Activated naive CD8-positive, alpha-beta T cell treated with anti-CD3 and anti-CD28 coated beads, Interleukin-2, amount 10 ng/mL, durations not matched to agents 7 days and 5 days (primary cell): ENCODE results near the gene ACOT9. TPM values are rescaled to one million over a fixed set of nuclear protein-coding genes. Genes with fewer than 3 reads are reported as not detected.
"Not testable (repeated sequence)": the region's sequence is repeated elsewhere in the genome, so short reads cannot be mapped to it uniquely, and the experiment has no call there.

Experiments
- ATAC-seq: fragments of 150-1000 bp; cut with Tn5 transposase; one replicate; pipeline ENCODE4 v1.10.0; 2021; ENCODE audit warnings: low read depth, moderate library complexity
- POLR2A ChIA-PET: fragments of 350-600 bp; sonication (Branson Sonifier 250); formaldehyde crosslinking; loops from one replicate; lab custom pipeline; 2021; ENCODE audit warnings: antibody characterized with exemption; lab: Charles Lee
- DNase-seq: peaks from one replicate; pipeline ENCODE4 v3.0.0; 2021
- H3K27ac Mint-ChIP-seq: one replicate; pipeline ENCODE4 v1.8.0; 2022; ENCODE audit warnings: mild to moderate bottlenecking, mixed read lengths
- H3K27me3 Mint-ChIP-seq: one replicate; pipeline ENCODE4 v1.8.0; 2022; ENCODE audit warnings: mild to moderate bottlenecking, moderate library complexity, mixed read lengths
- H3K36me3 Mint-ChIP-seq: one replicate; pipeline ENCODE4 v1.8.0; 2021; ENCODE audit warnings: mild to moderate bottlenecking, mixed read lengths
- H3K4me1 Mint-ChIP-seq: one replicate; pipeline ENCODE4 v1.8.0; 2021; ENCODE audit warnings: mixed read lengths
- H3K4me3 Mint-ChIP-seq: one replicate; pipeline ENCODE4 v1.8.0; 2022; ENCODE audit warnings: mild to moderate bottlenecking, moderate library complexity, mixed read lengths
- H3K9me3 Mint-ChIP-seq: one replicate; pipeline ENCODE4 v1.8.0; 2021; ENCODE audit warnings: mixed read lengths
- total RNA-seq, 2 experiments: library from RNA; stranded (reverse); gene quantifications; one replicate each; pipeline ENCODE4 v1.2.3, GENCODE V29; 2021

ACOT9 gene
- total RNA-seq, 2 experiments from 2014 or later: 27.6 to 28.4 TPM

DNA sequence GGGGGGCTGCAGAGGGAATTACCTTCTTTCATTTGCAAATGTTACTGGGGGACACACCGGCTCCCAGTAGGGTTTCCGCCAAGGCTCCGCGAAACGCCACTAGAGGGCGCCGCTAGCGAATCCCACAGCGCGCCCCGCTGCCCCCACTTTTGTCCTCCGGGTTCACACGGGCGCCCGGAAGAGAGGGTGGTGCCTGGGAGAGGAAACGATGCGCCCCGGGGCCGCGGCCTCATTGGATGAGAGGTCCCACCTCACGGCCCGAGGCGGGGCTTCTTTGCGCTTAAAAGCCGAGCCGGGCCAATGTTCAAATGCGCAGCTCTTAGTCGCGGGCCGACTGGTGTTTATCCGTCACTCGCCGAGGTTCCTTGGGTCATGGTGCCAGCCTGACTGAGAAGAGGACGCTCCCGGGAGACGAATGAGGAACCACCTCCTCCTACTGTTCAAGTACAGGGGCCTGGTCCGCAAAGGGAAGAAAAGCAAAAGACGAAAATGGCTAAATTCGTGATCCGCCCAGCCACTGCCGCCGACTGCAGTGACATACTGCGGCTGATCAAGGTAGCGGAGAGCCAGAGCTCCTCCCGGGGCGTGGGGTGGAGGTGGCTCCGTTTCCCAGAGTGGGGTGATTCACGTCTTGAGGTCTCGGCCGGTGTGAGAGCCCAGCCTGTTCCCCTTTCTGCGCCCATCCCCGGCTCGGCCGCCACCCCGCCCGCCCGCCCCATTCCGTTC lies 40.0 kb upstream of the ACOT9 start, which contains the start of gene SAT1:
Gene SAT1, plus strand, starts transcription at position 311 of the 726 bp plus-strand sequence. Its CDS starts 179 bp downstream, at position 490.
- Mint-ChIP-seq H3K27me3 (no peaks in the 10 kb centered on the region), H3K36me3 (peaks cover 18% of the 10 kb centered on the region), H3K9me3 (no peaks in the 10 kb centered on the region), H3K4me3 (peak within 1 kb of the TSS; percentile 93), H3K27ac (peak within 1 kb of the TSS; percentile 97), H3K4me1 (peaks cover 28% of the 10 kb centered on the region)
- DNase-seq: peak; percentile 92
- POLR2A ChIA-PET: interaction anchor here (0.5 to 4.7 kb wide), 18 partner anchors 10 to 271 kb away, joined by 3 to 59 read pairs (median 8); partner anchors contain the start of genes ACOT9, APOO, CXorf58 and KLHL15
- peak; percentile 88 for ATAC-seq

- H3K4me3 Mint-ChIP-seq: peak overlapping the region; percentile 93
- H3K36me3 Mint-ChIP-seq: peaks cover 18% of the 10 kb centered on the region
- no peak for ATAC-seq
Measured at GRCh38 chrX:23782455-23782854, 39.4 kb upstream of the ACOT9 start.

GRCh38 chrX:23779025-23779424 lies 35.9 kb upstream of the ACOT9 start:
- H3K9me3 Mint-ChIP-seq: no peaks in the 10 kb centered on the region
- H3K27ac Mint-ChIP-seq: no peak overlapping the region
- POLR2A ChIA-PET: interaction anchor here (0.7 kb wide), 1 partner anchor 12 kb away, joined by 3 read pairs; no protein-coding TSS in a partner anchor
- DNase-seq (no peak), ATAC-seq (no peak)
- H3K4me1 Mint-ChIP-seq: peaks cover 12% of the 10 kb centered on the region
- no peaks in the 10 kb centered on the region for H3K27me3 Mint-ChIP-seq
- H3K36me3 Mint-ChIP-seq: peaks cover 2% of the 10 kb centered on the region
- H3K4me3 Mint-ChIP-seq: no peak overlapping the region

More at GRCh38 chrX:23782455-23782854, 39.4 kb upstream of the ACOT9 start:
- no peaks in the 10 kb centered on the region for H3K9me3 Mint-ChIP-seq
- POLR2A ChIA-PET: interaction anchor here (0.7 to 4.7 kb wide), 16 partner anchors 9 to 272 kb away, joined by 3 to 59 read pairs (median 8); partner anchors contain the start of genes ACOT9, APOO, CXorf58 and KLHL15
- peaks cover 28% of the 10 kb centered on the region for H3K4me1 Mint-ChIP-seq
- no peaks in the 10 kb centered on the region for H3K27me3 Mint-ChIP-seq
- DNase-seq: no peak
- H3K27ac Mint-ChIP-seq: peak overlapping the region; percentile 97

- Mint-ChIP-seq H3K4me3 (no peak overlapping the region), H3K27ac (no peak overlapping the region), H3K36me3 (no peaks in the 10 kb centered on the region), H3K9me3 (no peaks in the 10 kb centered on the region), H3K27me3 (no peaks in the 10 kb centered on the region), H3K4me1 (peaks cover 14% of the 10 kb centered on the region)
- POLR2A ChIA-PET: no interaction called here
- ATAC-seq (no peak), DNase-seq (no peak)
Measured at GRCh38 chrX:23776363-23776762, 33.3 kb upstream of the ACOT9 start.

- peak overlapping the region; percentile 67 for H3K4me3 Mint-ChIP-seq
- H3K9me3 Mint-ChIP-seq: no peaks in the 10 kb centered on the region
- DNase-seq (no peak), ATAC-seq (peak; percentile 97)
- H3K36me3 Mint-ChIP-seq: no peaks in the 10 kb centered on the region
- peaks cover 8% of the 10 kb centered on the region for H3K4me1 Mint-ChIP-seq
- POLR2A ChIA-PET: interaction anchor here (1.0 to 4.4 kb wide), 3 partner anchors 9 to 281 kb away, joined by 4 to 54 read pairs (median 5); partner anchors contain the start of genes EIF2S3 and SAT1
- H3K27me3 Mint-ChIP-seq: no peaks in the 10 kb centered on the region
- H3K27ac Mint-ChIP-seq: peak overlapping the region; percentile 95
Measured at GRCh38 chrX:23773601-23774175, 30.6 kb upstream of the ACOT9 start.

DNA sequence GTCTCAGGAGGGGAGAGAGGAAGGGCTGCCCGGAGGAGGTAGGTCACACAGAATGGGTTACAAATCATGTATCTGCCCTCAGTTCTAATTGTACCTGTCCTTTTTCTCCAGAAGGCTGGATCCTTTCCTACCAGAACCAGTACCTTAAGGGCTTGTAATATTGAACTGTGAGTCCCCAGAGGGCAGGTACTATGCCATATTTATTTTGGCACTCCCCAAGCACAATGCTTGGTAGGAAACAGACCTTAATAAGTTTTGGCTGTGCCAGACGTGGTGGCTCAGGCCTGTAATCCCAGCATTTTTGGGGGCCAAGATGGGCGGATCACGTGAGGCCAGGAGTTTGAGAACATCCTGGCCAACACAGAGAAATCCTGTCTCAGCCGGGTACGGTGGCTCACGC lies 28.0 kb upstream of the ACOT9 start:
- not testable (repeated sequence) for H3K27ac Mint-ChIP-seq, H3K27me3 Mint-ChIP-seq, H3K9me3 Mint-ChIP-seq, DNase-seq, ATAC-seq, H3K4me3 Mint-ChIP-seq, H3K4me1 Mint-ChIP-seq, H3K36me3 Mint-ChIP-seq
- POLR2A ChIA-PET: interaction anchor here (0.6 to 4.4 kb wide), 2 partner anchors 12 to 131 kb away, joined by 8 to 54 read pairs; partner anchors contain the start of gene SAT1

GRCh38 chrX:23770142-23770541 lies 27.1 kb upstream of the ACOT9 start:
- H3K4me3 Mint-ChIP-seq: no peak overlapping the region
- no peaks in the 10 kb centered on the region for H3K9me3 Mint-ChIP-seq
- no peaks in the 10 kb centered on the region for H3K27me3 Mint-ChIP-seq
- peaks cover 8% of the 10 kb centered on the region for H3K4me1 Mint-ChIP-seq
- DNase-seq (no peak), ATAC-seq (no peak)
- POLR2A ChIA-PET: interaction anchor here (1.0 kb wide), 1 partner anchor 11 kb away, joined by 3 read pairs; no protein-coding TSS in a partner anchor
- H3K27ac Mint-ChIP-seq: peak overlapping the region; percentile 64
- no peaks in the 10 kb centered on the region for H3K36me3 Mint-ChIP-seq

GRCh38 chrX:23766650-23767551 lies 23.8 kb upstream of the ACOT9 start:
- H3K27ac Mint-ChIP-seq: no peak overlapping the region
- no peaks in the 10 kb centered on the region for H3K4me1 Mint-ChIP-seq
- POLR2A ChIA-PET: interaction anchor here (0.5 to 2.2 kb wide), 4 partner anchors 12 to 193 kb away, joined by 3 to 11 read pairs (median 4); partner anchors contain the start of gene SAT1
- no peaks in the 10 kb centered on the region for H3K27me3 Mint-ChIP-seq
- DNase-seq (no peak), ATAC-seq (peak; percentile 65)
- no peaks in the 10 kb centered on the region for H3K9me3 Mint-ChIP-seq
- peak overlapping the region; percentile 42 for H3K4me3 Mint-ChIP-seq
- no peaks in the 10 kb centered on the region for H3K36me3 Mint-ChIP-seq

DNA sequence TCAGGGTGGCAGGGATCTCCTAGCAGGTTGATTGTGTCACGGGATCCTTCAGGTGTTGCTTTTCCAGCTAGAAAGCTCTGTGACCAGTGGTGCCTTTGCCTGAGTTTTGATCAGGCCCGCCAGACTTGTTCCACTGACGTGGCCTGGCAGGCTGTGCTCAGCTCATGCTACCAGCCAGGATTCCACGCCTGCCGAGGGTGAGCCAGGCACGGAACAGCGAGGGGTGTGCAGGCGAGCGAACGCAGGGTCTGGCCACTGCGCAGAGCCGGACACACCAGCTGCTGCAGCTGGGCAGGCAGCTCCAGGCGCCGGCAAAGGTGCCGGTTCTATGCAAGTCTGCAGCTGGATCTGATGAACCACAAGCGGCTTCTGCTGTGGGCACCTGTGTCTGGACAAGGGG lies 22.8 kb upstream of the ACOT9 start:
- ATAC-seq (no peak), DNase-seq (no peak)
- H3K27me3 Mint-ChIP-seq: no peaks in the 10 kb centered on the region
- no peaks in the 10 kb centered on the region for H3K9me3 Mint-ChIP-seq
- H3K27ac Mint-ChIP-seq: no peak overlapping the region
- no peaks in the 10 kb centered on the region for H3K36me3 Mint-ChIP-seq
- POLR2A ChIA-PET: interaction anchor here (0.6 to 2.2 kb wide), 2 partner anchors 16 to 194 kb away, joined by 4 to 11 read pairs; partner anchors contain the start of gene SAT1
- no peaks in the 10 kb centered on the region for H3K4me1 Mint-ChIP-seq
- H3K4me3 Mint-ChIP-seq: no peak overlapping the region

DNA sequence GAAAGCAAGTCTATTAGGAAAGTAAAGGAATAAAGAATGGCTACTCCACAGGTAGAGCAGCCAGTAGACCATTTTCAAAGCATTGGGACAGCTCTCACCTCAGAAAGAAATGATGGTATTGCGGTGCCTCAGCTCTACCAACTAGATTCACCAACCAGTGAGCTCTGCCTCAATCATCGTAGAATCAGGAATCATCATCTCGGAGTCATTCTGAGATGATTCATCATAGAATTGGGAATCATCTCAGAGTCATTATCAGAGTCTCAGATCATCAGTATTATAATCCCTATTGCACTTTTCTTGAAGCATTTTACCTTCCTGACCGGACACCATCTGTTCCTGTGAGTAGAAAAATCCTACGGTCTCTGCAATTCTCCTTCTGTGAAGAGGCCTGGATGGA lies 22.4 kb upstream of the ACOT9 start:
- Mint-ChIP-seq H3K4me1 (no peaks in the 10 kb centered on the region), H3K27ac (no peak overlapping the region), H3K4me3 (no peak overlapping the region), H3K27me3 (no peaks in the 10 kb centered on the region), H3K36me3 (no peaks in the 10 kb centered on the region), H3K9me3 (no peaks in the 10 kb centered on the region)
- ATAC-seq: no peak
- no peak for DNase-seq
- POLR2A ChIA-PET: interaction anchor here (2.2 kb wide), 1 partner anchor 17 kb away, joined by 11 read pairs; the partner anchor contains the start of gene SAT1

DNA sequence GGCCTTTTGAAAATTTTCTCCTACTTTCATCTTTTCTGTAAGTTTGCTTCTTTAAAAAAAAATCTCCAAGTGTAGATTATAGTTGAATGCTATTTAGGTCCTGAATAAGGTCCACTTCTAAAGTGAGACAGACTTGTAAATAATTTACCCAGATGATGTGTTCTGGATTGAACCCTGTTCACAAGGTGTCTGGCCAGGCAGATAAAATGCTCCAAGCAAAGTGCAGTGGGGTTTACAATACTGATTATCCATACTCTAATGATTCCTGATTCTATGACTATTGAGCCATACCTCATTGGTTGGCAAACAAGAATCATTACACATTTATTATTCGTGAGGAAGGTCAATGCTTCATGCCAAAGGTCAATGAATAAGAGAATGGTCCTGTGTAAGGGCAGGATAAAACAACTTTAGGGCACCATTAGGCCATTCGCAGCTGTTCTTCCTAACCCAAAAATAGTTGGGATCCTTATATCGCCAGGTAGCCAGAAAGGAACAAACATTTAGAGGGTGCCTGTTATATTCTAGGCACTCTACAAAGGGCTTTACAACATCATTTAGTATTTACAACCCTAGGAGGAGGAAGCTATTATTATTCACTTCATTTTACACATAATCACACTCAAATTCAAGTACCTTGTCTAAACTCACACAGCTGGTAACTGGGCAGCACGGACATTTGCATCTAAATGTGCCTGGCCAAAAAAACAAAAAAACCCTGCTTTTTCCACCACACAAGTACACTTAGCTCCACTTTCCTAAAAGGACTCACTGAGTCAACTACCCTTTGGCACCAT lies 21.3 kb upstream of the ACOT9 start:
- H3K27me3 Mint-ChIP-seq: no peaks in the 10 kb centered on the region

DNA sequence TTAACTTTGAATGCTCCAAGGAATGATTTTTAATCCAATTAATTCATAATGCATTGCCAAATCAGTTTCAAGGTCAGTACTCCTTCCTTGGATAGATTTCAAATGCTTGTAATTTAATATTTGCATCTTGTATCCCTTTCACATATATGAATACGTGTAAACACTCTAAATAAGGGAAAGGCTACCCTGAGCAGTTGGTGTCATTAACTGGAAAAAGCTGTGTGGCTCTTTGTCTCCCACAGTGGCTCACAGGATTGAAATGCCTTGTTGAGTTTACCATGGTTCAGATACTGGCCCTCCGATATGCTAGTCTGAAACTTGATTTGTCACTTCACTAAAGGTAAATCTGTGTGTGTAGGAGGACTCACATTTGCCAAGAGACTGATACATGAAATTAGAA lies 16.7 kb upstream of the ACOT9 start:
- H3K27me3 Mint-ChIP-seq: no peaks in the 10 kb centered on the region
- POLR2A ChIA-PET: interaction anchor here (0.6 kb wide), 1 partner anchor 54 kb away, joined by 4 read pairs; no protein-coding TSS in a partner anchor
- H3K4me3 Mint-ChIP-seq: no peak overlapping the region
- no peaks in the 10 kb centered on the region for H3K9me3 Mint-ChIP-seq
- ATAC-seq: no peak
- DNase-seq: no peak
- H3K4me1 Mint-ChIP-seq: peaks cover 4% of the 10 kb centered on the region
- H3K36me3 Mint-ChIP-seq: no peaks in the 10 kb centered on the region
- H3K27ac Mint-ChIP-seq: no peak overlapping the region

More for the DNA sequence above, 21.3 kb upstream of the ACOT9 start:
- Mint-ChIP-seq H3K9me3 (no peaks in the 10 kb centered on the region), H3K4me1 (no peaks in the 10 kb centered on the region), H3K27ac (no peak overlapping the region), H3K36me3 (no peaks in the 10 kb centered on the region), H3K4me3 (no peak overlapping the region)
- ATAC-seq (no peak), DNase-seq (no peak)
- POLR2A ChIA-PET: interaction anchor here (0.7 kb wide), 1 partner anchor 143 kb away, joined by 3 read pairs; no protein-coding TSS in a partner anchor
